Measurements from ENCODE around the gene ELMO2.

DNA sequence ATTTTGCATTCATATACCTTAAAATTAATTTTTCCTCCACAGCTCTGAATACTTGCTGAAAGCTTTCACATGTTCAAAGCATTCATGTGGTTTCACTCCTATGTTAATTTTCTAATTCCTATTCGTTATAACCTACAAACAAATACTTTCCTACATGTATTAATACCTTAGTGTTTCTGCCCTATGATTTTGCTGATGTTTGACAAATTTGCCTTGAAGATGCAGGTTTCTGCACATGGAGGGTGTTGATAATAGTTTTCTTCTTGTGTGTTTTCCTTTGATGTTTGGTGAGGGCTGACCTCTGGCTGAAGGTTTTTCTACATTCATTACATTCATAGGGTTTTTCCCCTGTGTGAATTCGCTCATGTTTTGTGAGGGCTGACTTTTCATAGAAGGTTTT is 49.3 kb upstream of the ELMO2 start:
- TF ChIP-seq, protein P1, sequence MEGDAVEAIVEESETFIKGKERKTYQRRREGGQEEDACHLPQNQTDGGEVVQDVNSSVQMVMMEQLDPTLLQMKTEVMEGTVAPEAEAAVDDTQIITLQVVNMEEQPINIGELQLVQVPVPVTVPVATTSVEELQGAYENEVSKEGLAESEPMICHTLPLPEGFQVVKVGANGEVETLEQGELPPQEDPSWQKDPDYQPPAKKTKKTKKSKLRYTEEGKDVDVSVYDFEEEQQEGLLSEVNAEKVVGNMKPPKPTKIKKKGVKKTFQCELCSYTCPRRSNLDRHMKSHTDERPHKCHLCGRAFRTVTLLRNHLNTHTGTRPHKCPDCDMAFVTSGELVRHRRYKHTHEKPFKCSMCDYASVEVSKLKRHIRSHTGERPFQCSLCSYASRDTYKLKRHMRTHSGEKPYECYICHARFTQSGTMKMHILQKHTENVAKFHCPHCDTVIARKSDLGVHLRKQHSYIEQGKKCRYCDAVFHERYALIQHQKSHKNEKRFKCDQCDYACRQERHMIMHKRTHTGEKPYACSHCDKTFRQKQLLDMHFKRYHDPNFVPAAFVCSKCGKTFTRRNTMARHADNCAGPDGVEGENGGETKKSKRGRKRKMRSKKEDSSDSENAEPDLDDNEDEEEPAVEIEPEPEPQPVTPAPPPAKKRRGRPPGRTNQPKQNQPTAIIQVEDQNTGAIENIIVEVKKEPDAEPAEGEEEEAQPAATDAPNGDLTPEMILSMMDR (conservative IDR thresholded peaks at IDR 0.05; ENCODE audit: low read depth, low read length): no peak
- TF ChIP-seq EZH2 (IDR thresholded peaks at IDR 0.05; ENCODE audit: borderline replicate concordance, low read depth, low read length, poor library complexity, severe bottlenecking): no peak

Data from A673 (cell line).